Retinal pigment epithelial cell (primary cell): ENCODE results near the gene CROCC.

ENCODE experiments used
- DNase-seq: peaks from one replicate; pipeline ENCODE4 v3.0.0-alpha.2; 2010; ENCODE audit warnings: low read depth
- H3K4me3 ChIP-seq: 2 replicates; pipeline ENCODE4 v1.5.1; 2011; ENCODE audit warnings: mild to moderate bottlenecking, low read length, control low read depth, moderate library complexity
- CTCF ChIP-seq: conservative IDR thresholded peaks from 2 replicates; pipeline ENCODE4 v1.5.1; 2011; ENCODE audit warnings: low read depth, low read length, control low read depth, inconsistent platforms

CROCC gene

GRCh38 chr1:16981269-16981849 is 59.6 kb downstream of the CROCC start:
- no peak for DNase-seq
- no peak overlapping the region for H3K4me3 ChIP-seq
- no peak for TF ChIP-seq CTCF

- no peak overlapping the region for H3K4me3 ChIP-seq
- no peak for DNase-seq
- TF ChIP-seq CTCF, result no peak
Observed at GRCh38 chr1:16982902-16983301, 61.2 kb downstream of the CROCC start.

DNA sequence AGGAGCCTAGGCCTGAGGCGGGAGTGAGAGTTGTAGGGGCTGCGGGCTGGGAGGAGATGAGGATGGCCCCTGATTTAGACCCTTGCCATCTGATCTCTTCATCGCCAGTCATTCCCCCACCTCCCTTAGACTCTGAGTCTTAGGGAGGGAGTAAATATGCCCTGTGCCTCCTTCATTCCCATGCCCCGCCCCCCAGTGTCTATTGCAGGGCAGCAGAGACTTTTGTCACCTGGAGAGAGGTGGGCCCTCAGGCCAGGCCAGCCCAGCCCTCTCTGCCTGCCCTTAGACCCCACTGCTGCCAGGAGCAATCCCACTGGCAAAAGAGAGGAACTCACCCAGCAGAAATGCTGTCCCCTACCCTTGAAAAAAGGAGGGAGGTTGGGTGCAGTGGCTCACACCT is 61.9 kb downstream of the CROCC start:
- no peak for TF ChIP-seq CTCF
- no peak overlapping the region for H3K4me3 ChIP-seq
- no peak for DNase-seq

DNA sequence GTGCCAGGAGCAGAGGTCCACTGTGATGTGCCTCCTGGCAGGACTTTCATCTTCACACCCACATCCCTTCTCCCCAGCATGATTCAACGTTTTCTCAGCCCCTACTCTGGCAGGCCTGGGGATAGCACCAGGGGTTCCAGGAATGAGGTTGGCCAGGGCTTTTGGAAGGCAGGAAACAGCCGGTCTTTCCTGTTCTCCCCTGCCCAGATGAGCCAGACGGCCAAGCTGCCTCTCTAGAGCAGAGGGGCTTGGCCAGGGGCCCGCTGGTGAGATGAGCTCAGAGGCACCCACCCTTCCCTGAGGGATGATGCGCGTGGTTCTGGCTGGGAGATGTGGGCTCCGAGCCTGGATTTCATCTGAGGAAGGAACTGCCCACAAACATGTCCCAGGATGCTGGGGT is 63.0 kb downstream of the CROCC start:
- TF ChIP-seq CTCF, result no peak
- DNase-seq, result peak; percentile 42
- no peak overlapping the region for H3K4me3 ChIP-seq

GRCh38 chr1:16986113-16986512 is 64.4 kb downstream of the CROCC start:
- DNase-seq, result no peak
- TF ChIP-seq CTCF, result no peak
- H3K4me3 ChIP-seq, result no peak overlapping the region

- no peak for TF ChIP-seq CTCF
- no peak overlapping the region for H3K4me3 ChIP-seq
- DNase-seq, result no peak
Observed at GRCh38 chr1:16986560-16986959, 64.8 kb downstream of the CROCC start.

- peak; percentile 46 for TF ChIP-seq CTCF
- no peak overlapping the region for H3K4me3 ChIP-seq
- no peak for DNase-seq
Observed at GRCh38 chr1:16986962-16987361, 65.2 kb downstream of the CROCC start.
